COLO829 (cell line): ENCODE results near the gene WNT8A.
A peak's percentile ranks its signal among the peaks of the same experiment; 100 is the strongest.
"Not testable (repeated sequence)": the region's sequence is repeated elsewhere in the genome, so short reads cannot be mapped to it uniquely, and the experiment has no call there.

ENCODE experiments used
- DNase-seq: peaks from one replicate; pipeline ENCODE4 v3.0.0; 2012; ENCODE audit warnings: low spot score

Gene WNT8A, protein sequence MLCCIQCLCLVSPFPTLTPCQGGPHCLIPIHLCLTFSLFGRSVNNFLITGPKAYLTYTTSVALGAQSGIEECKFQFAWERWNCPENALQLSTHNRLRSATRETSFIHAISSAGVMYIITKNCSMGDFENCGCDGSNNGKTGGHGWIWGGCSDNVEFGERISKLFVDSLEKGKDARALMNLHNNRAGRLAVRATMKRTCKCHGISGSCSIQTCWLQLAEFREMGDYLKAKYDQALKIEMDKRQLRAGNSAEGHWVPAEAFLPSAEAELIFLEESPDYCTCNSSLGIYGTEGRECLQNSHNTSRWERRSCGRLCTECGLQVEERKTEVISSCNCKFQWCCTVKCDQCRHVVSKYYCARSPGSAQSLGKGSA

DNA sequence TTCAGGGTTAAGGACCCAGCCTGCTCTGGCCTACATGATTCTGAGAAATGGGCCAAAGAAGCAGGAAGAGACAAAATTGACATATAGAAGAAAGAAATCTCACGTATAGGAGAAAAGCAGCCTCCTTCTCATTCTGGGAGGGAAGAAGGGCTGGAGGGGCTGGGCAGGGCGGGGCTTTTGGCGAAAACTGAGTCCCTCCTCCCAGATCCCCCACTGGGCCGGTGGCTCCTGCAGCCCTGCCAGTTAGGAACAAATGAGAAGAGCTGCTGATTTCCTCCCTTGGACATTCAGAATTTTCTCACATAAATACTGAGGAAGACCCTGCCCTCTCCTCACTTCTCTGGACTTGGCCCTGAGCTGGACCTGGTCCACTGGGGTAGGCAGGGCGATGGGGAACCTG, at the start of gene WNT8A:
TSS of gene WNT8A (plus strand) at position 332 of the 400 bp plus-strand sequence. CDS start 95 bp downstream, outside the sequence.
- DNase-seq: no peak

DNA sequence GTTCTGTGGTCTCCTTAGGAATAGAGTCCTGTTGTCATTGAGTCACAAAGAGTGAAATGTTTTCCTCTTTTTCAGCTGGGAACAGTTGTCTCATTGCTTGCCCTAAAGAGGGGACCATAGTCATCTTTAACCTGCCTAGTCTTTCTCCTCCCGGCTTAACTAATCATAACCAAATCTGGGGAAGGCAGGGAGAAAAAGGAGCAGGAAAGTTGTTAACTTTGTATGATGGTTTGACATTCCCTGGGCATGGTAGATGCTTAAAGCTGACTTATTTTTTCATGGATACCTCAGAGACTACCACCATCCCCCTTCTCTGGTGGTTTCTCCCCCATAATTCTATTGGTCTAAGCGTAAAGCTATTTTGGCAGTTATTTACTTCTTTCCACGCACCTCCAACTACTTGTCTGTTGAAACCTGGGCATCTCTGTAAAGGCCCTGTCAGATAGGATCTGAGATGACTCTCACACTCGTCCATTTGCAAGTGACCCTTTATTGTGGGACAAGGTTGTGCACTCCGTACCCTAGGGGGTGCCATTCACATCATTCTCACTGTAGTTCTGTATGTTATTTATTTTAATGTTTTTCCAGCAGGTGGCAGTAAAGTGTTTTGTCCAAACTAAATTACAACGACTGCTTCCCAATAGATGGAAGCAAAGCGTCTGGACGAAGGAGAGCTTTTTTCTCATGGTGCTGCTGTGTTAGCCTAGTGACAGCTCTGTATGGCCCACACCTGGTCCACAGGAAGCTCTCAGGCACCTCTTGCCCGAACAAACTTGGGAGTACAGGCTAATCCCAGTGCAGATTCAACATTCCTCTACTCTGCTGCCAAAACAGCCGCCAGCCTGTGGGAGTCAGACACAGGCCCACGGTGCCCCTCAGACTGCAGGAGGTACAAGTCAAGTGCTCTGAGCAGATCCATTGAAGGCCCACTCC, 48.0 kb upstream of the WNT8A start:
- peak; percentile 48 for DNase-seq

DNA sequence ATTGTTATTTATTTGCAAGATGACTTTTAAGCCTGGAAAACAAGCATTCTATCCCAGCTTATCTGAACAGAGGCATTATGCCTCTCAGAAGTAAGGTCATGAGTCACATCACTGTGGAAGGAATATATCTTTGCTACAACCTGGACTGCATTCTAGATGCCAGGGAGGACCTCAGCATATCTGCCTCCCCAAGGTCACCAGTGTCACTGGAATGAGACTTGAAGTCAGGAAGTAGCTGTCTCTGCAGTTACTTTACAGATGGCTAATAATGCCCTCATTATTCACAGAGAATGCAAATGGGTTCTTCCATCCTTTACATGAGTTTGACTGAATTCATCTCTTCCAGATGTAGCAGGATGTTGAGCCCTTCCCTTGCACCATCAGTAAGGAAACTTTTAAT, 46.6 kb upstream of the WNT8A start:
- DNase-seq: no peak

DNA sequence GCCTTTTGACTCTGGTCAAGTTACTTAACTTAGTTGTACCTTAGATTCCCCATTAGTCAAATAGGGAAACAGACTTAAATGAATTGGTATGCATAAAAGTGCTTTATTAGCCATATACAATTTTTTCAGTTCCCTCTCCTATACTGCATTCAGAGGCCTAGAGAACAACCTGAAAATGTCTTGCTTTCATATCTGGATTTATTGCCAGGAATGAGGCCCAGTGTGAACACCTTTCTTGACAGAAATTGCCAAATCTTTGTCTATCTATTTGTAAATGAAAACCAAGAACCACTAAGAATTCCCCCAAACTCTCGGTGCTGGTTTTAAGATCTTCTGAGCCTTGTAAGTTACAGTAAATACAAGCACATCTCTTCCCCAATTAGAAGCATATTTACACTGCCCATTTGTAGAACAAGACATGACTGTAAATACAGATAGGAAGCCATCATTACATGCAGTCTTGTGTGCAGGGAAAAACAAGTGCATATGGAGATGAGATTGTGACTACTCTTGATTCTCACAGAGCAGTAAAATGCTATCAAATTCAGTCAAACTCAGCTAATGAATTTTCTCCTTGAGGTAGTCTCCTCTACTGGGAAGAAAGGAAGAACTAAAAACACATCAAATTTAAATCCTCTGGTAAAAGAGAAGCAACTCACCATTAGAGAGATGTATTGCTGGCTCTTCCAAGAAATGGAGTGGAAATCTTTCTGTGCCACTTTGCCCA, 45.8 kb upstream of the WNT8A start:
- DNase-seq: no peak

DNA sequence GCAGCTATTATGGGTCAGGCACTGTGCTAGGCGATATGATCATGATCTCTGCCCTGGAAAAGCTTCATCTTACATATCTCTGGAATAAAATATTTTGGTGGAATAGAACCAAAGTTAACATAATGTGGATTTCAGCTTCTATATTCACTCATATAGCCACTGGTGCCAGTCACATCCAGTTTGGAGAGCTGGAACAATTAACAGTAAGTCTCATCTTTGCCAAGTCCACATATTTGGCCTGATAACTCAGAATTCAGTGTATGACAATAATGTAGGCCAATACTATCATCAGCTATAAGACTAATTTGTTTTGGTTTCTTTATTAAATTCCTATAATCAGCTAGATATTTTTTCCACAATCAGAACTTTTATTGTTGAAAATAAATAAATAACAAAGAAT, 45.0 kb upstream of the WNT8A start:
- no peak for DNase-seq

DNA sequence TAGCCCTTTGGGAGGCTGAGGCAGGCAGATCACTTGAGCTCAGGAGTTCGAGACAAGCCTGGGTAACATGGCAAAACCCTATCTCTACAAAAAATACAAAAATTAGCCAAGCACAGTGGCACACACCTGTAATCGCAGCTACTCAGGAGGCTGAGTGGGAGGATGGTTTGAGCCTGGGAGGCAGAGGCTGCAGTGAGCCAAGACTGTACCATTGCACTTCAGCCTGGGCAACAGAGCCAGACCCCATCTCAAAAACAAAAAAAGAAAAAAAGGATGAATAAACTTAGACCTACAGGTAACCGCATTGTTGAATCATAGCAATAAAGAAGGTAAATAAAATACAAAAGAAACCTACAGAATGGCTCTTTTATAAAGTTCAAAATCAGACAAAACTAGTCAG, 38.5 kb upstream of the WNT8A start:
- DNase-seq: not testable (repeated sequence)

DNA sequence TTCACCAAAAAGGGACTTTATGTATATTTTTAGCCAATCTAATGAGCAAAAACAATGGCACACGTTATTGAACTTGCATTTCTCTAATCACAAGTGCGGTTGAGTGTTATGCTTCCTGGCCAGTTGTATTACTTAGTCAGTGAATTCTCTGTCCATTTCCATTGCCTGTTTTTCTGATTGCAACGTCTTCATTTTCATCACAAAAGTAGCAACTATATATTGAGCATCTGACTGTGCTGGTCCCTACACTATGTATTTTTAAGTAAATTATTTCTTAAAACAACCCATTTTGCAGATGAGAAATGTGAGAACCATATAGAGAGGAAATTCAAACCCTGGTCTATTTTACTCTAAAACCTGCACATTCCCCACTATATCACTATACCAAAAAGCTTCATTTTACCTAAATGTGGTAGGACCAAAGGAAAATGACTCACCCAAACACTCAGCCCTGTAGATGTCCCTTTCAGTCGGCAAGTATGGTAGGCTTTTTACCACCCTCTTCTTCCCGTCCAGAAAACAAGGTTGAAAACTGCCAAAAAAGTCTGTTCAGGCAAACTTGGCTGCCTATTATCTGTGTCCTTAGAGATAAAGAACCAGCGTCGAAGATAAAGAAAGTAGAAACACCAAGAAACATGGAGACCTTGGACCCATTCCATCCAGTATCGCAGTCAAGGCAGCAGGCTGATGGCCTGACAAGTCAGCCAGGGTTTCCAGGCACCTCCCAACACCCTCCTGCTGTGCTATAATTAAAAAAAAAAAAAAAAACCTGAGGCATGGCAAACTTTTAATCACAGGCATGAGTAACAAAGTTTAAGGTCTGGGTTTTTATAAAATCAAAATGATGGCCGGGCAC, 32.2 kb upstream of the WNT8A start:
- no peak for DNase-seq

DNA sequence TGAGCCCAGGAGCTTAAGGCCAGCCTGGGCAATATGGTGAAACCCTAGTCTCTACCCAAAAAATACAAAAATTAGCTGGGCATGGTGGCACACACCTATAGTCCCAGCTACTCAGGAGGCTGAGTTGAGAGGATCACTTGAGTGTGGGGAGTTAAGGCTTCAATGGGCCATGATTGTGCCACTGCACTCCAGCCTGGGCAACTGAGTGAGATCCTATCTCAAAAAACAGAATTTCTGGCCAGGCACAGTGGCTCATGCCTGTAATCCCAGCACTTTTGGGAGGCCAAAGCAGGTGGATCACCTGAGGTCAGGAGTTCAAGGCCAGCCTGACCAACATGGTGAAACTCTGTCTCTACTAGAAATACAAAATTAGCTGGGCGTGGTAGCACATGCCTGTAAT, 31.1 kb upstream of the WNT8A start:
- not testable (repeated sequence) for DNase-seq

DNA sequence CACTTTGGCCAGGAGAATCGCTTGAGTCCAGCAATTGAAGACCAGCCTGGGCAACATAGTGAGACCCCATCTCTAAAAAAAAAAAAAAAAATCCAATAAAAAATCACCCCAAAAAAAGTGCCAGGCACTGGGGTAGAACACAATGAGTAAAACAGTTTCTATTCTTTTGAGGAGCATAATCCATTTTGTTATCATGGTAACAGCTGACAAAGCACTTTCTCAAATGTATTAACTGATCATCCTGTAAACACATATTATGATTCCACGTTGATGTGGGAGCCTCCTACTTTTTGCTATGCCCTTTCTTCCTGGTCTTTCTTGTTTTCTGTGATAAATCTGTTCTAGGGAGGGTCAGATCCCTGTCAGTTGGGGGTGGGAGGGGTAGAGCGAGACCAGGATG, 30.3 kb upstream of the WNT8A start:
- no peak for DNase-seq

DNA sequence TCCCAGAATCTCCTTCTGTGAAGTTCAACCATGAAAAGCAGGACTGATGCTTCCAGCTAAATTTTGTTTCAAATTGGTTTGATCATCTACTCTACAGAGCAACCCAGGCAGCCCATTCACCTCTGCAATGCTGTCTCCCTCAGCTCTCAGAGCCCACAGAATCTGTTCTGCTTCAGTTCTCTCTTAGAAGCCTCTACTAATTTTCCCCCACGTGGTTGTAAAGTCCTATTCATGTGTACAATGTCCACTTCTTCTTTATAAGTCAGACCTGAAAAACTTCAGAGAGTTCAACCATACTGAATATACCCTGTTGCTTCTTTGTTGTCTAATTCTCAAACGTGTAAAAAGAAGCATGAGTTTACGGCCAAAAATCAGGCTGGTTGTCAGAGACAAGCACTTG, 29.6 kb upstream of the WNT8A start:
- DNase-seq: no peak

DNA sequence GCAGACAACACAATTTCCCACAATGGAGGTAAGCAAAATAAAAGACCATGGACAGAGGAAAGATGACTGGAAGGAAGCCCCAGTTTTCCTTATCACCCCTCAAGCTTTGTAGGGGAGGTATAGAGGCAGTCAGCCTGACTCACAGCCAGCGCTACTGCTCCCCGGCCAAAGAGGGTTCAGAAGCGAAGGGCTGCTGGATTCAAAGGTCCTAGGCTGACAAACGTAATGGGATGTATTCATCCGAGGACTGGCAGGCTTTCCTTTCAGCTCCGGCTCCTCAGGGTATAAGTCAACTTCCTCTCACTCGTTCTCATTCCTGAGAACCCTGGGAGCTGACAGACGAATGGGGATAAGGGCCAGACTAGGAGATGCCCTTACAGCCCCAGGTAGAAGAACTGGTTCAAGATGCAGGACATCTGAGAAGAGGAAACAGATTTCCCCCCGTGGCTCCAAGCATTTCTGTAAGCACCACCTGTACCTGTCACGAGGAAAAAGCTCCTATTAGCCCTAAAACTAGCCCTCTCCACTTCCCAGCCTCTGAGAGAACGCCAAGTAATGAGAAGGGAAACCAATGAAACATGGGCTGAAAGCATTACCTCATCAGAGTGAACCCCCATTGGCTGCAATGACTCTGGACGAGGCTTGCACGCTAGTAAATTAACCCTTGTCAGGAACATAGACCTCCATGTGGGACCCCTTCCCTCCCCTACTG, 28.8 kb upstream of the WNT8A start:
- DNase-seq: peak; percentile 61

DNA sequence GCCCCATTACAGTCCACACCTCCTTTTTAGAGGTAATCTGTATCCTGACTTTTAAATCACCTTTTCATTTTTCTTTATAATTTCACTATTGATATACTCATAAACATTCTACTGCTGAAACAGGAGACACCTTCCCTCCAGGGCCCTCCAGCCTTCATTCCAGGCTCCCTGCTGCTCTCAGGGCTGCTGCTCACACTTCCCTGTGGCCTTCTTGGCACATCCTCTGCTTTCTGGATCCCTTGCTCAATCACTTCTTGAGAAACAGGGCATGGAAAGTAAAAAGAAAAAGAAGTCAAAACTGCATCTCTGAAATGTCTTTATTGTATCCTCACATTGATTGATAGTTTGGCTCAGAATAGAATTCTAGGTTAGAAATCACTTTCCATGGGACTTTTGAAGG, 19.3 kb upstream of the WNT8A start:
- DNase-seq: no peak

DNA sequence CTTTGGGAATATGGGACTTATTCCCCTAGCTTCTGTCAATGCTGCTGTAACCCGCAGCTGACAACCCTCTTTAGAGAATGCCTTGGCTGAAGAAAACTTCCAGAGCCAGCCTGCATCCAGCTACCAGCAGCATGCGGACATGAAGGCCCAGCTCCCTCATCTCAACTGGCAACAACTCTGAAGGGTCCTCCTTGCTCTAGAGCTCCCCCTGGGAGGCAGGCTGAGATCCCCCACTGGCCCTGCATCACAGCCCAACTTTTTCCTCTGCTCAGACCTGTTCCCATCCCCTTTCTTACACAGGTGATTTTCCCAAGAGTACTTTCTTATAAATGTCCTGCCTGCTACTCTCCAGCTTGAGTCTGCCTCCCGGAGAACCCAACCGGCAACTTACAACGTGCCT, 18.7 kb upstream of the WNT8A start:
- DNase-seq: no peak

DNA sequence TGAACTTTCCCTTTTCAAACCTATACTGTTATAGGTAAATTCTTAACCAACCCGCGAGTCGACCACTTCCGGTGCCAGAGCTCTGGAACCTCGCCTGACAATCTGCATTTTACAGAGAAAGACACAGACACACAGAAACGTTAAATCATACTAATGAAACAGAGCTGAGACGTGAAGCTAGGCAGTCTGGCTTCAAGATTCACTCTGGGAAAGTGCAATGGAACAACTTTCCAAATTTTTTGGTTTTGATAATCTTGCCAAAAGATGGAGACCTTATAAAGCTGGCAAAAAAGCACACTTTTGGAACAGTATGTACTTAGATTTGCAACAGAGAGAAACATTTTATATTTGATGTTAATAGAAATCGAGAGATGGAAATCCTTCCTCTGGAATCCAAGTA, 15.9 kb upstream of the WNT8A start:
- no peak for DNase-seq

DNA sequence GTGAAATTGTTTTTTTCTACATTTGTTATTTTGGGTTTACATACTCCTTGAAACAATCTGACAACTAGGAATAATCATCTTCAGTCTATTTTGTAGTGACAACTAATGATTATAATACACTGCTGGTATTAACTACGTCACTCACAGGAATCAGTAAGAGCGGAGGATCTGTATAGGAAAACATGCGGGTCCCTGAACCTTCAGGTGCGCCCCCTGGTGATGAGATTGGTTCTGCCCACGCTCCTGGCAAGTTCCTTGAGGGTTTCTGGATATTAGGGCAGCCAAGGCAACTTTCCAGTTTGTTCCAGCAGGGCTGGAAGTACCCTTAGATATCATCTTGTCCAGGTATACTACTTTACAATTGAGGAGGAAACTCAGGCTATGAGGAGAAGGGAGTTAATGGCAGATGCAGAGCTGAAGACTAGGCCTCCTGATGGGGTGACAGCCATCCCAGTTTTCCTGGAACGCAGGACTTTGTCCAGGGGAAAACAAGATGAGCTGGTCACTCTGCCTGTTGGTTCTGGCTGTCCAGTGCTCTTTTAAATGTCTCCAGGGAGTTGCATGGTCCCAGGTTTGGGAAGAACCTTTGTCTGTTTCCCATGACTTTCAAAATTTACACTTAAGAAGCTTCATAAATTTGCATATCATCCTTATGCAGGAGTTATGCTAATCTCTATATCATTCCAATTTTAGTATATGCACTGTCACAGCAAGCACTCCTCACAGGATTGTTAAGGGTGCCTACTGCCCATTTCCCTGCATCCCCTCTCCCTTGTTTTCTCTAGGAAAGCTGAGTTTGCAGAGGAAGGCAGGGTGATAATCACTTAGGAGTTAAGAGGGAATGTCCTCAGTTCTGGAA, 14.9 kb upstream of the WNT8A start:
- DNase-seq: peak; percentile 63

DNA sequence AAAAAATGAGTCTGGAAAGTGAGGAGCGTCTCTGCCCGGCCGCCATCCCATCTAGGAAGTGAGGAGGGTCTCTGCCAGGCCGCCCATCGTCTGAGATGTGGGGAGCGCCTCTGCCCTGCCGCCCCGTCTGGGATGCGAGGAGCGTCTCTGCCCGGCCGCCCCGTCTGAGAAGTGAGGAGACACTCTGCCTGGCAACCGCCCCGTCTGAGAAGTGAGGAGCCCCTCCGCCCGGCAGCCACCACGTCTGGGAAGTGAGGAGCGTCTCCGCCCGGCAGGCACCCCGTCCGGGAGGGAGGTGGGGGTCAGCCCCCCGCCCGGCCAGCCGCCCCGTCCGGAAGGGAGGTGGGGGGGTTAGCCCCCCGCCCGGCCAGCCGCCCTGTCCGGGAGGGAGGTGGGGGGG, 13.8 kb upstream of the WNT8A start:
- not testable (repeated sequence) for DNase-seq

DNA sequence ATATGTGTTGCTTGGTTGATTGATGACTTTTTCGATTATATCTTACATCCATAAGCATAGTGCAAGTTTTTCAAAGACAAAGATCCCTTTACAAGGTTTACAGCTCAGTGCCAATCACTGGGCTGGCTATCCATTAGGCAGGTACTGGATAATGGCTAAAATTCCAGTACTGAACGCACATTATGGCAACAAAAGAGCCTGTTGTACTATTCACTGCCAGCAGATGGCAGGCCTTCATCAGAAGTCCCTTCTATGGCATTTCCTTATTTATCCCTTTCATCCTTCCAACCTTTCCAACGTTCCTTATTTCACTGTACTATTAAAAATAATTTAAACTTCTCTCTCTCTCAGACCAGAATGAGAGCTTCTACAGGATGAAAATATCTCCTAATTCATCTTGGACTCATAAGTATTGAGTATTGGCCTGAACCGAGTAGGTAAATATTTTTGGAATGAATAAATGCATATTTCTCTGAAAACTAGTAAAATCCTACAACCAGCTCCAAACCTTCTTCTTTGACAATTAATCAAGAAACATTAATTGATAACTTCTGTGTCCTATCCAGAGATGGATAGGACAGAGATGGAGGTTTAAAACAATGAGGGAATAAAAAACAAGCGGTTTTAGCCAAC, 6.7 kb upstream of the WNT8A start:
- DNase-seq: peak; percentile 80

DNA sequence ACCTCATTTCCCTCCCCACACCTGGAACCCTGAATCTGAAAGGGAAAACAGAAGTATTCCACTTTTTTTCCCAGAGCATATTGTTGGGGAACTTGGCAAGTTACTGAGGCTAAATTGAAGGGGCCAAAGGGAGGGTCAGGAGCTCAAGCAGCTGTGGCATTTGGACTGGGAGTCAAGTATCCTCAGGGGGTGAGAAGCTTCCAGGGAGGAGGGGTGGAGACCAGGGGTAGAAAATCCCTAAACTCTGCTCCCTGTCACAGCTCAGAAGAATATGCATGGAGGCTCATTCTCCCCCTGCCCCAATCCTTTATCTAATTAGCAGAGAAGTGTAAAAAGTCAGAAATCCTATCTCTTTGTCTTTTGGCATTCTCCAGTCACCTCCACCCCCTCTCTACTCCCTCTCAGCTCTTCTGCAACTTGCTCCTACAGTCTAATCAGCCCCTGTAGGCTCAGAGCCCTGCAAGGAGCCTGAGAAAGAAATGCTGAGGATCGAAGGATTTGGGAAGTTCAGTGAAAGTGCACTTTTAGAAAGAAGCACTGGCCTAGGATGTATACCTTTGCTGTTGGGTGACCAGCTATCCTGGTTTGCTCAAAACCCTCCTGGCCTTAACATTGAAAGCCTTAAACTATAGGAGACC, 5.7 kb upstream of the WNT8A start:
- DNase-seq: no peak

DNA sequence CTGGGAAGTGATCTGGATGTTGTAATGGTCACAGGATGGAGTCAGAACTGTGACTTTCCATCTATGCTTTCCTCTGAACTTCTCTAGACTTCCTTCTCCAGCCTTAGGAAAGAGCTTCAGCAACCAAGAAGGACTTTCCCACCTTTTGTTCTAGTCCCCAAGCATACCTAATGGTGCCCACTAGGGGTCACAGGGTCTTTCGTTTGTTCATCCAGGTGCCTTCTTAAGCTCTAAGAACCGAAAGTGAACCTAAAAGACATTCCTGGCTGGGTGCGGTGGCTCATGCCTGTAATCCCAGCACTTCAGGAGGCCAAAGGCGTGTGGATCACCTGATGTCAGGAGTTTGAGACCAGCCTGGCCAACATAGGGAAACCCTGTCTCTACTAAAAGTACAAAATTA, 1.8 kb upstream of the WNT8A start:
- no peak for DNase-seq
